ENCODE measurements around the gene STARD4.

STARD4 gene, protein sequence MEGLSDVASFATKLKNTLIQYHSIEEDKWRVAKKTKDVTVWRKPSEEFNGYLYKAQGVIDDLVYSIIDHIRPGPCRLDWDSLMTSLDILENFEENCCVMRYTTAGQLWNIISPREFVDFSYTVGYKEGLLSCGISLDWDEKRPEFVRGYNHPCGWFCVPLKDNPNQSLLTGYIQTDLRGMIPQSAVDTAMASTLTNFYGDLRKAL

GRCh38 chr5:111512375-111513130 lies at the start of gene STARD4:
Gene STARD4, minus strand, starts transcription at chr5:111512535. Its CDS starts 5,102 bp downstream, at chr5:111507433.
- DNase-seq: peak; percentile 46 to 98 (median 92)

- DNase-seq: no peak
Measured at GRCh38 chr5:111559680-111560079, 47.3 kb upstream of the STARD4 start.

DNA sequence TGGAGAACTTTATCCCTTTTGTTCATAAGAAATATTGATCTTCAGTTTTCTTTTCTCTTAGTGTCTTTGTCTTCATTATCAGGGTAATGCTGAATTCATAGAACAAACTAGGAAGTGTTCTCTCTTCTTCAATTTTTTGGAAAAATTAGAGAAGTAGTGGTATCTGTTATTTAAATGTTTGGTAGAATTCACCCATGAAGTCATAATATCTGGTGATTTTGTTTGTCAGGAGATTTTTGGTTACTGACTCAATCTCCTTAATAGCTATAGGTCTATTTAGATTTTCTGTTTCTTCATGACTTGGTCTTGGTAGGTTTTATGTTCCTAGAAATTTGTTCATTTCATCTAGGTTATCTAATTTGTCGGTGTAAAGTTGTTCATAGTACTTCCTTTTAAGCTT lies 45.4 kb upstream of the STARD4 start:
- DNase-seq: no peak

GRCh38 chr5:111557111-111557510 lies 44.8 kb upstream of the STARD4 start:
- no peak for DNase-seq

- DNase-seq: no peak
Measured at GRCh38 chr5:111556501-111556900, 44.2 kb upstream of the STARD4 start.

DNA sequence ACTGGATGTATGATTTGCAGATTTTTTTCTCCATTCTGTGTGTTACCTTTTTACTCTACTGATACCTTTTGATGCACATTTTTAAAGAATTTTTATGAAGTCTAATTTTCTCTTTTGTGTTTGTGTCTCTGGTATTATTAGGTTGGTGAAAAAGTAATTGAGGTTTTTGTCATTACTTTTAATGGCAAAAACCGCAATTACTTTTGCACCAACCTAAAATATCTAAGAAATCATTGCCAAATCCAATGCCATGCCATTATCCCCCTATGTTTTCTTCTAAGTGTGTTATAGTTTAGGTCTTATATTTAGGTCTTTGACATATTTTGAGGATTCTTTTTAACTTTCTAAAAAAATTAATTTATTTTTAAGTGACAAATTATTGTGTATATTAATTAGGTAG lies 43.4 kb upstream of the STARD4 start:
- no peak for DNase-seq

GRCh38 chr5:111553868-111554267 lies 41.5 kb upstream of the STARD4 start:
- no peak for DNase-seq

GRCh38 chr5:111552896-111553295 lies 40.6 kb upstream of the STARD4 start:
- no peak for DNase-seq

DNA sequence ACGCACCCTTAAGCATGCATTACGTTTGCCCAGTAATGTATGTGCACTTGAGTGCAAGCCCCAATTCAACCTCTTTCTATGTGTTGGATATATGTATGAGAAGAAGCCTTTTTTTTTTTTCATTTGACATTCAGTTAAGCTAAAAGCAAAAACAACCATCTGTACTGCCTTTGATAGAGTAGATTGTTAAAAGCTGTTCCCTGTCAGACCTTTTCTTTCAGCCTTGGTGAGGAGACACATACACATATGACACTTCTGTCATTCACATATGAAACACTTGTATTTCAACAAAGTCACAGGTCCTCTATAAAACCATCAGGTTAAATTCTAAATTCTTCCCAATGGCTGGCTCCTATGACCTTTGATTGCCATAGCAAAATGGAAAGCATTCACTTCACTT lies 40.2 kb upstream of the STARD4 start:
- no peak for DNase-seq

- no peak for DNase-seq
Measured at GRCh38 chr5:111551569-111552275, 39.4 kb upstream of the STARD4 start.

DNA sequence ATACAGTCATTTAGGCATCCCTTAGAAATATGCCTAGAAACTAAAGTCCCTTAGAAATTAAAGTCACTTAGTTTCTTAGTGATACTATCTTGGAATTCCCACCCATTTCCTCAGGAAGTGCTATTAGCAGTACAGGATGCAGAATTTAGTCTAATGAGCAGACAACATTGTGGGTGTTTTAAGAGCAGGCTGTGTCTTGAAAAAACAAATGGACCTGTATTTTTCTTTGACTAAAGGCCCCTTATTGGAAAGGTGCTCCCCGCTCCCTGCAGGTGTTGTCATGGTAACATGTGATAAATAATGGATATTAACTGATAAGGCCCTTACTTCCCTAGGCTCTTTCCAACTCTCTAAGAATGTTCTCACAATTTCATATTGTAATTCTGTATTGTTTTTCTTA lies 38.8 kb upstream of the STARD4 start:
- DNase-seq: no peak

DNA sequence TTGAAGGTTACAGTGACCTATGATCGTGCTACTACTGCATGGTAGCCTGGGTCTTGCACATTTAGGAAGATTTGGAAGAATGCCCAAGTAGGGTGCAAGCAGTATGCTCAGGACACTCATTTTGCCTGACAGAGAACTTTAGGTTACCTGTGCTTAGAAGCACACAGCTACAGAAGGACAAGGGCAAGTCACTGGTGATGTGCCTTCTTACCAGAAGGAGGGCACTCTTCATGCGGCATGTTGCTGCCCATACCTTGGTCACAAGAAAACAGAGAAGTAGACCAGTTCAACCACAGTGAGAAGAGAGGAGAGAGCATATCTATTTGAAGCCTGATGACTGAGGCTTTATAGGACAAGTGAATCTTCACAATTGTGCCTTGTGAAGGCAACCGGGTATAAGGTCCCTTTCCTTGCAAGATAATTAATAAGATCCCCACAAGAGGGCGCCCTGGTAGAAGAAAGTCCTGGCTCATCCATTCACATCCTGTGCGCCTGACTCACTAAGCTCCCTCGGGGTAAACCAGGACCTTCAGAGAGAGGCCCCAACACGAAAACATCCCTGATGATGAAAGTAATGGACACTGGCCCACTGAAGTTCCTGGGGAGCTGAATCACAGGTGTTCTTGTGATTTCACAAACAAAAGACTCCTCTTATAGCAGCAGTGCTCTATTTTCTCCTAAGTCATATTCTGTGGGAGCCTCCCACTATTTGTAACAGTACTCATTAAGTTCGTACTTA lies 38.1 kb upstream of the STARD4 start:
- peak in 50 of 56 donors; percentile 1 to 81 (median 36) for DNase-seq

- no peak for DNase-seq
Measured at GRCh38 chr5:111548992-111549649, 36.8 kb upstream of the STARD4 start.

GRCh38 chr5:111548348-111548950 lies 36.1 kb upstream of the STARD4 start:
- no peak for DNase-seq

DNA sequence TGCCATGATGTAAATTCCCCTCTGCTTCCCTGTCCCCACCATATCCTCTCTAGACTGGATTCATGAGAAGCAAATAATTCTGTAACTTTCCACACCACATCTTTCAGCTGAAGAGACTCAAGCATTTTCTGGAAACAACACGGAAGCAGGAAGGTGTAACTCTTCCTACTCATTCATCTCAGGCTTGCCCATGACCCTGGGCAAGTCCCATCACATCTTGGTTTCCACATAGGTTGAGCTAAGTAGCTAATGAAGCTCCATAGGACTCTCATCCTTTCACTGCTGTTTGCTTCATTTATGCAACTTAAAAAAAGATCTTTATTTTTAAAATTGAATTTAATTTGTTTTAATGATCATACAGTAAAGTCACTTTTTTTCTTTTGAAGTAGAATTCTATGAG lies 32.7 kb upstream of the STARD4 start:
- no peak for DNase-seq

DNA sequence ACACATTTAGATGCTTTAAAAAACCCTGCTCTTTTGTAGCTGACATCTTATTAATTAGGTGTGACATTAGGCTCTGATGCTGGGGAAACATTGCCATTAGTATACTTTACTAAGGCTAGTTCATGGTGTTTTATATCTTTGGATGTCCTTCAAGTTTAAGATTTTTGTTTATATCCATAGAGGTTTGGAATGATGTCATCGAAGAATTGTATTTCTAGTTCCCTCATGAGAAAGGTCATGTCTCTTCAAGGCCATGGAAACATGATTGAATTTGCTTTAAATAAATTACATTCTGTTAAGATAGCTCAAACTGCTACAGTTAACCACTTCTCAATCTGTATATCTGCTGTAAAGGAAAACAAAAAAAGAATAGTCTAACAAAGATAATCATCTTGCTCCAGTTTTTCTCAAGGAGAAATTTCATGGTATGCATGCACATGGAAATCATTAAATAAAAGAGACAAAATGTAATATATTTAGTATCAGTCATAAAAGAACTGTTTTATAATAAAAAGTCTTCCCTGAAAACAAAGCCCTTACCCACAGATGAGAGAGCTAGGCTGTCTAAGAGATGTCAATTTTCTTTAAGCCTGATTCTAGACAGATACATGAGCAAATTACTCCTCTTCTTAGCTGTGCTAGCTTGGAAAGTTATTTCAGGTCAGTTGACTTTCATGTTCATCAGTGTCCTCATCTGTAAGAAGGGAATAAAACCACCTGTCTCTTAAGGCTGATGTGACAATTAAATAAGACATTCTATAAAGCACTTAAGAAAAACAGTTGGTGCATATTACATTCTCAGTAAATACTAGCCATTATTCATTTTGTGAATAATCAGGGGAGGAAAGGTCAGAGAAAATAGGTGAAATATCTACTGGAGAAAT lies 25.0 kb upstream of the STARD4 start:
- no peak for DNase-seq

- no peak for DNase-seq
Measured at GRCh38 chr5:111535879-111536549, 23.7 kb upstream of the STARD4 start.

DNA sequence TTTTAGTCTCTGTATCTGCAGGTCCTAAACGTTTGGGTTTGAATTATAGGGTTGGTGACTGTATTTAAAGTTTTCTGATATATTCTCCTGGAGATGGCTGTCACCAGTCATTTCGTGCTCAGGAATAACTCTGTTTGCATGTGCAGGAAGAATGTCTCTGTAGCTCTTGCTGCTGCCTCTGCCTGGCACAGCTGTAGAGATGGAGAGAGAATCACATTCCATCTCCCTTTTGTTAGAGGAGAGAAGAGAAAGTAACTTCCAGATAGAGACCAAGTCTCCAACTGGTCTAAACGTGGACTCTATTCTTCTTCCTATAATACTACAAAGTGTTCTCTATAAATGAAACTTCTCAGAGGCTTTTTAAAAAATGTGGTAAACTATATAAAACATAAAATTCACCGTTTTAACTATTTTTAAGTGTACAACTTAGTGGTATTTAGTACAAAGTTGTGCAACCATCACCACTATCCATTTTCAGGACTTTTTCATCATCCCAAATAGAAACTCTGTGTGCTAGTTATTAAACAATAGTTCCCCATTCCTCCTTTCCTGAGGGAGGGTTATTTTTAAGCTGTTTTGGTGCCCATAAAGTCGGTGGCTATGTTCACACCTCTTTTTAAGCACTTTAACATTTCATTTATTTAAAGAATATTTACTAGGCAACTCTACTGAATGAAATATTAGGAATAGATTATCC lies 20.7 kb upstream of the STARD4 start:
- DNase-seq: no peak
